Suprapubic skin (tissue), 4 donors: ENCODE results near the gene ZBTB8B.

Experiments used
- CTCF ChIP-seq, 2 donors: fragments of 200-600 bp in 1 of 2; fragments of 450-650 bp in 1 of 2; sonication (generic) in 1 of 2; IDR thresholded peaks; one replicate each; pipeline ENCODE4 v1.5.1; 2016 to 2019; ENCODE audit warnings: antibody characterized with exemption in 2 of 2, mild to moderate bottlenecking in 1 of 2, moderate library complexity in 1 of 2
- EP300 ChIP-seq: sonication (generic); formaldehyde crosslinking; IDR thresholded peaks from one replicate; pipeline ENCODE4 v1.6.1; 2017; ENCODE audit warnings: antibody characterized with exemption
- POLR2AphosphoS5 ChIP-seq, 3 donors: sonication (generic); formaldehyde crosslinking; IDR thresholded peaks; one replicate each; pipeline ENCODE4 v1.6.1; 2017; ENCODE audit warnings: antibody characterized with exemption in 3 of 3

- TF ChIP-seq CTCF (IDR thresholded peaks at IDR 0.05) (no peak), EP300 (no peak), POLR2AphosphoS5 (IDR thresholded peaks at IDR 0.05) (no peak)
These were observed 29.3 kb downstream of the ZBTB8B start for GRCh38 chr1:32494196-32494595.
